ENCODE measurements around the gene PNLIPRP1.

The PNLIPRP1 gene

GRCh38 chr10:116632596-116633215 lies 41.9 kb downstream of the PNLIPRP1 start:
- ATAC-seq = no peak

DNA sequence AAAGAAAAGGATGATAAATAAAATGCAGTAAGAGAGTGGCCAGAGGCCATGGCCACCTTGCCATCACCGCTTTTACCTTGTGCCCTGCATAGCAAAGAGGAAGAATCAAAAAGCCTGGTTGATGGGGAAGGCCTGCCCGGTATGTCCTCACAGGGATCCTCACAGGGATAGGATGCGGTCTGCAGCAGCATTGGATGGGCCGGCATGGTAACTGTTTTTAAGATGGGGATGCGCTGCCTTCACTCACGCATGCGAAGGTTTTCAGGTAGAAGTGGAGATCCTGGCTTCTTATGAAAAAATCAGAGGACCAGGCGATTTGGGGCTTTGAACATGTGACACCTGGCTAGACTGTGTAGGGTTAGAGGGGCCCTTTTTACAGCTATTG lies 42.4 kb downstream of the PNLIPRP1 start:
- no peak for ATAC-seq

GRCh38 chr10:116634126-116634975 lies 43.6 kb downstream of the PNLIPRP1 start:
- ATAC-seq = no peak

- ATAC-seq = no peak
Measured at GRCh38 chr10:116636385-116636784, 45.6 kb downstream of the PNLIPRP1 start.

DNA sequence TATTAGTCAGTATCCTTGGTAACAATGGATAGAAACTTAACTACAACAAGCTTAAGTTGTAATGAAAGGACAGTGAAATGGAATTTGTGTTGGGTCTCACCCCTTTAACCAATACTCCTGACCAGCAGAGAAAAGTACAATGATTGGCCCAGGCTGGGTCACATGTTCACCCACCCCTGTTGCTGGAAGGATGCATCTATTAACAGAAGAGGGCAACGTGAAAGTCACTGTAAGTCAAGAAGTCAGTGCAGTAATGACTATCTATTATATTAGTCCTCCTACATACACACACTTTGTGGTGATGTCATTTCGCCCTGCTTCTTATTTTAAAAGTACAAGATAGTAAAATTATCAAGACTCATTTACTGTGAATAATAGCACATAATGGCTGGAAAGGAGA lies 46.2 kb downstream of the PNLIPRP1 start:
- ATAC-seq = no peak

DNA sequence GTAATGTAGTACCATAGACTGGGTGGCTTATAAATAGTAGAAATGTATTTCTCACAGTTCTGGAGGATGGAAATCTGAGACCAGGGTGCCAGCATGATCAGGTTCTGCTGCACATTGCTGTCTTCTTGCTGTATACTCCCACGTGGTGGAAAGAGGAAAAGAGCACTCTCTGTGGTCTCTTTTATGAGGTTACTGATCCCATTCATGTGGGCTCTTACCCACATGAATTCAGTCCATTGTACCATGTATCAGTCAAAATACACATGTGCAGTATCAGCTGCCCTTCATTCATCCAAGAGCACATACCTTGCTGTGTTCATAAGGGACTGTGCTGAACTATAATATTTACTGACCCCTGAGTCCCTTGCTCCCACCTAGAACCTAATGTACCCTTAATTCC lies 47.1 kb downstream of the PNLIPRP1 start:
- no peak for ATAC-seq

DNA sequence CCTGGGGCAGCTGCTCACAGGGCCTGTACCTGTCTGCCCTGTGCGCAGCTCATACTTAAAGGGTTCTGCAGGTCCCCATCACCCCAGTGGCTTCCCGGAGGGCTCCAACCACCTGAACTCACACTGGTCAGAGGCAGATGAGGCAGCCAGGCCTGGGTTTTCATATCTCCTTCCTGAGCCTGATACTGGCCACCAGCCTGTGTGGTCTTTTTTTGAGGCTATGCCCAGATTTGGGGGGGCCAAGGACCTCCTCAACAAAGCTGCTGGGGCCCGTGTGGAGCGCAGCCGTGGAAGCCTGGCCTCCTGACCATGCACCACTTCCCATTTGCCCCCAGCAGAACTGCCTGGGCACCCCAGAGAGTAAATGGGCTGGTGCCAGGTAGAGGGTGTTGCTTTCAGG lies 55.7 kb downstream of the PNLIPRP1 start:
- no peak for ATAC-seq

- no peak for ATAC-seq
Measured at GRCh38 chr10:116648903-116649302, 58.1 kb downstream of the PNLIPRP1 start.

- no peak for ATAC-seq
Measured at GRCh38 chr10:116653885-116654284, 63.1 kb downstream of the PNLIPRP1 start.

DNA sequence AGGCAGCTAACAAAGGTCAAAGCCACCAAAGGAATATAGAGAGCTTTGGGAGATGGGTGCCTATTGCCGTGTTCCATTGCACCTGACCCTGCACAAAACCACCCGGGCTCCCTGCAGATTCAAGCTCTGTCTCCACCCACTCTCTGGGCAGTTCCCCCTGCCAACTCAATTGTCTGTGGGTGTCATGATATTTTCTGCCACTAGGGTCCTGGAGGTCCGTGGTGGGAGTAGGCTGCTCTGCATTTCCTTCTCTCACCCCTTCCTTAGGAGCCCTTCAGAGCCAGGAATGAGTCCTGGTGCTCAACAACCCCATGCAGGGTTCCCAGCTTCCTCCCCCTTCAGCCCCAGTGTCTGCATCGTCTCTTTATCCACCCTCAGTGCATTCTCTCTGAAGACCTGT lies 64.1 kb downstream of the PNLIPRP1 start:
- ATAC-seq = no peak

- ATAC-seq = no peak
Measured at GRCh38 chr10:116655568-116655967, 64.8 kb downstream of the PNLIPRP1 start.

GRCh38 chr10:116656044-116656443 lies 65.3 kb downstream of the PNLIPRP1 start:
- no peak for ATAC-seq

DNA sequence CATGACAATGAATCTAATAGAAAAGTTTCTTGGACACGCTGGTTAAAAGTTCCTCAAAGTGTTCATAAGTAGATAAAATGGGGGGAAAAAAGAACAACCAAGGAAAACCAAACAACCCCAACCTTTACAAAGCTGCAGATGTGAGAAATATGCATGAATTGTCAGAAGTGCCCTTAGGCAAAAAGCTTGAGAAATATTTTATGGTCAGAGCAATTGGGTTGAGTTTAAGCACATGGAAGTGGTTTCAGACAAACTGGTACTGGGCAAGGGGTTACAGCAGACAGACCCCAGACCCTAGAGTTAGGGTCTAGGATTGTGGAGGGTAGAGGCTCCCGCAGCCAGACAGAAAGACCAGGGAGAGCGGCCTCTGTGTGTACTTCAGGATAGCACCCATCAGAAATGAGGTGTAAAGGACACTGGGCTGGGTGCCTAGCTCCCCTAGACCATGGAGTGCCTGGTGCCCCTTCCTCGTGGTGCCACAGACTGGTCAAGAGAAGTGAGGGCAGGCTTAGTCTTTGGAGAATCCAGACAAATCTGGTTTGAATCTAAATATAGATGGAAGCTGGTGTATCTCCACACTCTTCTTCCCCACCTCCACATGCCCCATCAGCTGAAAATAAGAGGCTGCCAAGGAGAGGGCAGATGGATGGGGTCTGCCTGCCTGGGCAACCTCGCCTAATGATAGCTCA lies 67.2 kb downstream of the PNLIPRP1 start:
- no peak for ATAC-seq
